ENCODE data around the gene TMEM229B.
"Not testable (repeated sequence)": the region's sequence is repeated elsewhere in the genome, so short reads cannot be mapped to it uniquely, and the experiment has no call there.

Gene TMEM229B

DNA sequence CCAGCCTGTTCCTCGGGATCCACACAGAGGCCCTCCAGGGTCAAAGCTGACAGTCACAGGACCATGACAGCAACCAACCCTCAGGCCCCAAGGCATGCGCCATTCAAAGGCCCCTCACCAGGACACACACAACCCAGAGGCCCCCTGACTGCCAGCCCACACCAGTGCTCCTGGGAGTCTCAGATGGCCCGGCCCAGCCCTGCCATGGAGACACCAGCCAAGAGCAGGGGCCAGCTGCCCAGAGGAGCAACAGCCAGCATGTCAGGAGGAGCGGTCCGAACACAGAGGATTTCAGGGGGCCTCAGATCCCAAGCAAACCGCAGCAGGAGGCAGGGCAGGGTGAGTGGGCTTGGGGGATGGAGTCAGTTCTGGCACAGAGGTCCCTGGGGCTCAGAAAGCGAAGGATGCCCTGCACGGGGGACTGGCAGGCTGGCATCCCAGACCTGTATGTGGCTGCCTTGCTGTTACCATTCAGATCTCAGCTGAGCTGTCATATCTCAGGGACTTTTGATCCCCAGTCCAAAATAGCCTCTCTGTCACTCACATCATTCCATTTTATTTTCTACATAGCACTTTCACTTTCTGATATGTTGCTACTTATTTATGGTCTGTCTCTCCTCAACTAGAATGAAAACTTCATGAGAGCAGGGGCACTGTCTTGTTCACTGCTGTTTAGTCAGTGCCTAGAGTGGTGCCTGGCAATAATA, 4.8 kb downstream of the TMEM229B start:
- DNase-seq, result no peak

- DNase-seq, result no peak
Measured at GRCh38 chr14:67482231-67483164, 6.0 kb downstream of the TMEM229B start.

DNA sequence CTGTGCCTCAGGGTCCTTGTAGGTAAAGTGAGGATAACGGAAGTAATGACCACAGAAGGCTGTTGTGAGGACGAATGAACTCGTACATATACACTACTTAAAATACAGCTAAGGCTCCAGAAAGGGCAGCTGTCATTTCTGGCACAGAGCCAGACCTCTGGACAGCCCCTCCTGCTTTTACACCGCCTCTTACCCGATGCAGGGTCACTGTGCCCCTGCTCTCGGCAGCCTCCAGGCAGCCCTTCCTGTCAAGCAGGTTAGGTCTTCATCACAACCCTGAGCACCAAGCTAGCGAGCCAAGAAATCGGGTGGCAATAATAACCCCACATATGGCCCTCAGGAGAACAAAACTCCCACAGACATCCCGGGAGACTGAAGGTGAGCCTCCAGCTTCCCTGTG, 8.5 kb downstream of the TMEM229B start:
- DNase-seq, result no peak

GRCh38 chr14:67478800-67479084, 9.8 kb downstream of the TMEM229B start:
- DNase-seq, result no peak

DNA sequence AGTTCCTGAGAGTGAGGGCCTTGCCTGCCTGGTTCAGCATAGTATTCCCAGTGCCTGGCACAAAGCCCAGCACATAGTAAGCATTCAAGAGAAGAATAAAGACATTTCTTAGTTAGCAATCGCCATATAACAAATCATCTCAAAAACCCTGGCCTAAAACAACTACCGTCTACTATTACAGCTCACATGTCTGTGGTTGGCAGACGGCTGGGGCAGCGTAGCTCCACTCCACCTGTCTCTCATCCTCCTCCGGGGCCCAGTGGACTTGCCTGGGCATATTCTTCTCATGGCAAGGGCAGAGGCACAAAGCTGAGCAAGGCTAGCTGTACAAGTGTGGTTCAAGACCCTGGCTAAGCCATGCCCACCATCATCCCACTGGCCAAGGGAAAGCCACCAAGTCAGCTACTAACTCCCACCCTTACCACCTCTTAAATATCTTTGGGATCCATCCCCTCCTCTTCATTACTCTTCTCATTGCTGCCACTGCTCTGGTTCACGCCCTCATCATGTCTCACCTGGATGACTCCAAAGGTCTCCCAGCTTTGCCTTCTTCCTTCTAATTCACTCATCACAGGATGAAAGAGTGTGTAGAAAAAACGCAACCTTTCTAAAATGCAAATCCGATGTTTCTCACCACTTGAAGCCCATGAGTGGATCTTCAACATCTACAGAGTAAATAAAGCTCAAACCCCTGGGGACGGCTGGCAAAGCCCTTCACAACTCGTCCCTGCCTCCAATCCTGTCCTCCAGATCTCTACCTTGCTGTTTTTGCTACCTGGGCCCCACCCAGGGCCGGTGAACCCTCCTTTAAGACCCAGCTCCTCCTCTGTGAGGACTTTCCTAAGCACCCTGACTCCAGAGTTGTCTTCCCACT, 10.4 kb downstream of the TMEM229B start:
- DNase-seq, result no peak

DNA sequence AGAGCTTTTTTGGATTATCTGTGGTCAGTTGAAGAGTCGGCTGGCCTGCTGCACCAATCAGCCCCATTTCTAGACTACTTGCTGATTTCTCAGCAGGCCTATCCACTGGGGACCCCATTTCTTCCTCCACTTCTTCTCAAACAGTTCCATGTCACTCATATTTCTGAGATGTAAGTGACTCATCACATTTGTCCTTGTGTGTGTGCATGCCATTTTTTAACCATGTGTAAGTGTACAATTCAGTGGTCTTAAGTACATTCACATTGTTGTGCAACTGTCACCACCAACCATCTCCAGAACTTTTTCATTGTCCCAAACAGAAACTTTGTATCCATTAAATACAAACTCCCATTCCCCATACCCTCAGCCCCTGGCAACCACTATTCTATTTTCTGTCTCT, 14.2 kb downstream of the TMEM229B start:
- no peak for DNase-seq

DNA sequence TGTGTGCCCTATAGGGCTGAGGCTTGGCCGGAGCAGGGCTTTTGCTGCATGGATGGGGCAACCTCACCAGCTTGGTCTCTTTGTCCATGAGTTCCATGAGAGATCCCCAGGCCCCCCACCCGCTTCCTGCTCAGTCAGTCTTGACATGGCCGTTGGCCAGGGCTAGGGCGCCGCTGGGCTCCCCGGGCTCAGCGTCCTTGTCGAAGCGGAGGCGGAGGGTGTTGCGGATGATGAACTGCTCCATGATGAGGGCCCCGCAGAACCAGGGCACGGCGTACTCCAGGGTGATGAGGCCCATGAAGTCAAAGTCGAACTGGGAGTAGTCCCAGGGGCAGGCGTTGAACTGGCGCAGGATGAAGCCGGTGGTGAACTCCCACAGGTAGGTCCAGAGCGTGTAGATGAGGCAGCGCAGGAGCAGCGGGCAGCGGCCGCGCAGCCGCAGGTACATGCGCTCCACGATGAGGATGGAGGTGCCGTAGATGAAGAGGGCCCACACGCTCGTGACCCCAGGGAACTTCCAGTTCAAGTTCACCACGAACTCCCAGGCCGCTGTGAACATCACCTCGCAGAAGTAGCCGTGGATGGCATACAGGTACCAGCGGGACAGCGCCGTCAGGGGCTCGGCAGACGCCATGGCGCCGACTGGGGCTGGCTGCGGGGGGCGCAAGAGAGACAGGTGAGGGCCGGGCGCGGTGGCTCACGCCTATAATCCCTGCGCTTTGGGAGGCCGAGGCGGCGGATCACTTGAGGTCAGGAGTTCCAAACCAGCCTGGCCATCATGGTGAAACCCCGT, 15.0 kb downstream of the TMEM229B start:
- DNase-seq, result no peak

DNA sequence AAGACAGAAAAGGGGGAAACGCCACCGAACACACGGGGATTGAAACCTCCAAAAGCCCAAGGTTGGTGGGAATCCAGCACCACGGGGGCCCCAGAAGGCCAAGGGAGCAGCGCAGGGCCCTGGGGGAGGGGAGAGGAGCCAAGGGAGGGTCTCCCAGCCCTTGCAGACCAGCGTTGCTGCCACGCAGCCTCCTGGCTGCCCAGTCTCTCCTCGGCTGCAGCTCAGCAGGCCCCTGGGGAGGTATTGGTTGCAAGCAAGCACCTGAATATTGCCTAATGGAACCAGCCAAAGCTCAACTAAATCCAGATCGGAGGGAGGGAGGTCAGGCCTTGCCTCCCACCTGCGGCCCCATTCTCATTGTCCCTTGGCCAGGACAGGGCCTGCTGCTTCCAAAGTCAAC, 15.8 kb downstream of the TMEM229B start:
- DNase-seq, result no peak

- no peak for DNase-seq
Measured at GRCh38 chr14:67469954-67470353, 18.6 kb downstream of the TMEM229B start.

- DNase-seq, result no peak
Measured at GRCh38 chr14:67468378-67468730, 20.2 kb downstream of the TMEM229B start.

- DNase-seq, result no peak
Measured at GRCh38 chr14:67467134-67467533, 21.4 kb downstream of the TMEM229B start.

DNA sequence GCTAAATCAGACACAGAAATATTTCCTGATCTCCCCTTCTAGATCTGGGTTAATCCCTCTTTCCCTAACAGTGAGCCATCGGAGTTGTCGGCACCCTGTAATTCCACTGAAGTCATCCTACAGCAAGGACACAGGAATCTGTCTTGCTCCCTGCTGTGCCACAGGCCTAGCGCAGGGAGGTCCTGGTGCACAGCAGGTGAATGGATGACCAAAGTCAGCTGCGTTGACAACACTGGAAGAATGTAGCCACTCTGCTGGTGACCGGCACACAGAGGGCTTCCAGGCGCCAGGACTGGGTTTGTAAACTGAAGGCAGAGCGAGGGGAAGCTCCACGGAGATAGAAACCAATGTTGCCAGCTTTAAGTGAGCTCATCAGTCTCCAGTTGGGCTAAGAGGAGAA, 23.6 kb downstream of the TMEM229B start:
- no peak for DNase-seq

DNA sequence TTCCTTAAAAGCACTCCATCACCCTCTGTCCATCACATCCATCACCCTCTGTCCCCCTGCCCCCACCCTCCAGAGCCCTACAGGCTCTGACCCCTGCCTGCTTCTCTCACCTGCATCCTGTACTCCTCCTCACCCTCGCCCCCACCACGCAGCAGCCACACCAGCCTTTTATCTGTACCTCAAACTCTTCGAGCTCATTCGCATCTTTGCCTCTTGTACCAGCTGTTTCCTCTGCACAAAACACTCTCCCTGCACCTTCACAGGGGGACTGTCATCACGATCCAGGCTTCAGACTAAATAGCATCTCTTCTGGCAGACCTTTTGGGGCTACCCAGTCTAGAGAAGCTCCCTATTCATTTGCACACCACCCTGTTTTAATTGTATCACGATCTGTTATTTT, 24.1 kb downstream of the TMEM229B start:
- DNase-seq, result no peak

DNA sequence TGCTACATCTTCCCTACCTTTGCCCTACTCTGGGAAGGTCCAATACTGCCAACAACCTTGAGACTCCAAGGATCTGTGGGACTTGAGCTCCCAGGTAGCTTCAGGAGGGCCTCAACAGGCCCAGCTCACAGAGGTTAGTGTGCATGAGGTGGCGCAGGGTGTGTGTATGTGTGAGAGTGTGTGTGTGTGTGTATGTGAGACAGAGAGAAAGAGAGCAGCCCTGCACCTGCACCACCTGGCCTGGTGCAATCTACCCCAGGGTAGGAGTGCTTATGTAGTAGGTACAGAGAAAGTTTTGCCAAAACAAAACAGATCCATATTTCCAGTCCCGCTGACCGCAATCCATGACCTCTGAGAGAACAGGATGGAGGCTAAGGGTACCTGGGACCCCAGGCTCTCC, 24.6 kb downstream of the TMEM229B start:
- no peak for DNase-seq

- no peak for DNase-seq
Measured at GRCh38 chr14:67461996-67462395, 26.5 kb downstream of the TMEM229B start.

- DNase-seq, result no peak
Measured at GRCh38 chr14:67461341-67461985, 27.1 kb downstream of the TMEM229B start.

GRCh38 chr14:67459336-67459735, 29.2 kb downstream of the TMEM229B start:
- no peak for DNase-seq

GRCh38 chr14:67457782-67458181, 30.7 kb downstream of the TMEM229B start:
- no peak for DNase-seq

DNA sequence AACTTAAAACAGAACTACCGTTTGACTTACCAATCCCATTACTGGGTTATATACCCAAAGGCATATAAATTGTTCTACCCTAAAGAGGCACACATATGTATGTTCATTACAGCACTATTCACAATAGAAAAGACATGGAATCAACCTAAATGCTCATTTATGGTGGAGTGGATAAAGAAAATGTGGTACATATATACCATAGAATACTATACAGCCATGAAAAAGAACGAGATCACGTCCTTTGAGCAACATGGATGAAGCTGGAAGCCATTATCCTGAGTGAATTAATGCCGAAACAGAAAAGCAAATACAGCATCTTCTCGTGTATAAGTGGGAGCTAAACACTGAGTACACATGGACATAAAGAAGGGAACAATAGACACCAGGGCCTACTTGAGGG, 31.8 kb downstream of the TMEM229B start:
- DNase-seq, result no peak

DNA sequence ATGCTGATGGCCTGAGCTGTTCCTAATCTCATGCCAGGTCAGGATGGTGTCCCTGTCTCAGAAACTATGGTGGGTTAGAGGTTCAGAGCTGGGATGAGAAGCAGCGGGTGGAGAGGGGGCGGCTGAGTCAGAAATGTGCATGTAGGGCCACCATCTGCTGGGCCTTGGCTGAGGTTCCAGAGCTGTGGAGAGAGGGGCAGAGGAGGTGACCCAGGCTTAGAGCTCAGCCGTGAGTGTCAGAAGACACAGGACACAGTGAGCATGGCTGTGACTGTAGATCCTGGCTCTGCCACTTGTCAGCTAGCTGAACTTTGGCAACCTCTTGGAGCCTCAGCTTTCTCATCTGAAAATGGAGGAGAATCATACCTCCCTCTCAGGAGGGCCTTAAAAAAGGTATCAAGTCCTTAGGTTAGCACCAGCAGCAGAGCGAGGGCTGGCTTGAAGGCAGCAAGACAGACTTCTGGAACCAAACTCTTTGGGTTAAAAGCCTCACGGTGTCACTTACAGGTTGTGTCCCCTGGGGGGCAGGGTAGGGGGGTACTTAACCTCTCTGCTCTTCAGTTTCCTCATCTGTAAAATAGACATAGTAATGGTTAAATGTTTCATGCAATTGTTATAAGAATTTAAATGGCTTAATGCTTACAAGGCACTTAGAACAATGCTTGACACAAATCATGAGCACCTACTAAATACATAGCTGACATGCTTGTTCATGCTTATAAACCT, 34.8 kb downstream of the TMEM229B start:
- no peak for DNase-seq

- not testable (repeated sequence) for DNase-seq
Measured at GRCh38 chr14:67451667-67452066, 36.9 kb downstream of the TMEM229B start.

- no peak for DNase-seq
Measured at GRCh38 chr14:67449096-67449495, 39.4 kb downstream of the TMEM229B start.
